ENCODE data around the gene ST8SIA5.

GRCh38 chr18:46711444-46711863, 45.4 kb downstream of the ST8SIA5 start:
- TF ChIP-seq NR1H2 (CRISPR knock-in tag; IDR thresholded peaks at IDR 0.05) (no peak), CTCF (IDR thresholded peaks at IDR 0.05) (no peak), CREB1 (CRISPR knock-in tag; IDR thresholded peaks at IDR 0.05) (no peak), ZNF138 (CRISPR knock-in tag; conservative IDR thresholded peaks at IDR 0.05) (no peak), RELA (CRISPR knock-in tag; IDR thresholded peaks at IDR 0.05; ENCODE audit: borderline replicate concordance) (no peak), FOXJ3 (CRISPR knock-in tag; IDR thresholded peaks at IDR 0.05; ENCODE audit: borderline replicate concordance) (no peak), CBFB (CRISPR knock-in tag; IDR thresholded peaks at IDR 0.05; ENCODE audit: low read depth) (no peak)
- TF ChIP-seq, protein P1, sequence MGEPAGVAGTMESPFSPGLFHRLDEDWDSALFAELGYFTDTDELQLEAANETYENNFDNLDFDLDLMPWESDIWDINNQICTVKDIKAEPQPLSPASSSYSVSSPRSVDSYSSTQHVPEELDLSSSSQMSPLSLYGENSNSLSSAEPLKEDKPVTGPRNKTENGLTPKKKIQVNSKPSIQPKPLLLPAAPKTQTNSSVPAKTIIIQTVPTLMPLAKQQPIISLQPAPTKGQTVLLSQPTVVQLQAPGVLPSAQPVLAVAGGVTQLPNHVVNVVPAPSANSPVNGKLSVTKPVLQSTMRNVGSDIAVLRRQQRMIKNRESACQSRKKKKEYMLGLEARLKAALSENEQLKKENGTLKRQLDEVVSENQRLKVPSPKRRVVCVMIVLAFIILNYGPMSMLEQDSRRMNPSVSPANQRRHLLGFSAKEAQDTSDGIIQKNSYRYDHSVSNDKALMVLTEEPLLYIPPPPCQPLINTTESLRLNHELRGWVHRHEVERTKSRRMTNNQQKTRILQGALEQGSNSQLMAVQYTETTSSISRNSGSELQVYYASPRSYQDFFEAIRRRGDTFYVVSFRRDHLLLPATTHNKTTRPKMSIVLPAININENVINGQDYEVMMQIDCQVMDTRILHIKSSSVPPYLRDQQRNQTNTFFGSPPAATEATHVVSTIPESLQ (CRISPR knock-in tag; IDR thresholded peaks at IDR 0.05) = no peak
- TF ChIP-seq, protein P2, sequence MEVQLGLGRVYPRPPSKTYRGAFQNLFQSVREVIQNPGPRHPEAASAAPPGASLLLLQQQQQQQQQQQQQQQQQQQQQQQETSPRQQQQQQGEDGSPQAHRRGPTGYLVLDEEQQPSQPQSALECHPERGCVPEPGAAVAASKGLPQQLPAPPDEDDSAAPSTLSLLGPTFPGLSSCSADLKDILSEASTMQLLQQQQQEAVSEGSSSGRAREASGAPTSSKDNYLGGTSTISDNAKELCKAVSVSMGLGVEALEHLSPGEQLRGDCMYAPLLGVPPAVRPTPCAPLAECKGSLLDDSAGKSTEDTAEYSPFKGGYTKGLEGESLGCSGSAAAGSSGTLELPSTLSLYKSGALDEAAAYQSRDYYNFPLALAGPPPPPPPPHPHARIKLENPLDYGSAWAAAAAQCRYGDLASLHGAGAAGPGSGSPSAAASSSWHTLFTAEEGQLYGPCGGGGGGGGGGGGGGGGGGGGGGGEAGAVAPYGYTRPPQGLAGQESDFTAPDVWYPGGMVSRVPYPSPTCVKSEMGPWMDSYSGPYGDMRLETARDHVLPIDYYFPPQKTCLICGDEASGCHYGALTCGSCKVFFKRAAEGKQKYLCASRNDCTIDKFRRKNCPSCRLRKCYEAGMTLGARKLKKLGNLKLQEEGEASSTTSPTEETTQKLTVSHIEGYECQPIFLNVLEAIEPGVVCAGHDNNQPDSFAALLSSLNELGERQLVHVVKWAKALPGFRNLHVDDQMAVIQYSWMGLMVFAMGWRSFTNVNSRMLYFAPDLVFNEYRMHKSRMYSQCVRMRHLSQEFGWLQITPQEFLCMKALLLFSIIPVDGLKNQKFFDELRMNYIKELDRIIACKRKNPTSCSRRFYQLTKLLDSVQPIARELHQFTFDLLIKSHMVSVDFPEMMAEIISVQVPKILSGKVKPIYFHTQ (CRISPR knock-in tag; IDR thresholded peaks at IDR 0.05) = no peak
- TF ChIP-seq, protein P3, sequence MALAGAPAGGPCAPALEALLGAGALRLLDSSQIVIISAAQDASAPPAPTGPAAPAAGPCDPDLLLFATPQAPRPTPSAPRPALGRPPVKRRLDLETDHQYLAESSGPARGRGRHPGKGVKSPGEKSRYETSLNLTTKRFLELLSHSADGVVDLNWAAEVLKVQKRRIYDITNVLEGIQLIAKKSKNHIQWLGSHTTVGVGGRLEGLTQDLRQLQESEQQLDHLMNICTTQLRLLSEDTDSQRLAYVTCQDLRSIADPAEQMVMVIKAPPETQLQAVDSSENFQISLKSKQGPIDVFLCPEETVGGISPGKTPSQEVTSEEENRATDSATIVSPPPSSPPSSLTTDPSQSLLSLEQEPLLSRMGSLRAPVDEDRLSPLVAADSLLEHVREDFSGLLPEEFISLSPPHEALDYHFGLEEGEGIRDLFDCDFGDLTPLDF (CRISPR knock-in tag; IDR thresholded peaks at IDR 0.05) = no peak
